ENCODE data around the gene CMTM3. TPM values are rescaled to one million over a fixed set of nuclear protein-coding genes. Genes with fewer than 3 reads are reported as not detected.

Gene CMTM3
- total and polyA plus RNA-seq, 4 donors, result 1.6 to 12.2 (median 4.6) TPM

DNA sequence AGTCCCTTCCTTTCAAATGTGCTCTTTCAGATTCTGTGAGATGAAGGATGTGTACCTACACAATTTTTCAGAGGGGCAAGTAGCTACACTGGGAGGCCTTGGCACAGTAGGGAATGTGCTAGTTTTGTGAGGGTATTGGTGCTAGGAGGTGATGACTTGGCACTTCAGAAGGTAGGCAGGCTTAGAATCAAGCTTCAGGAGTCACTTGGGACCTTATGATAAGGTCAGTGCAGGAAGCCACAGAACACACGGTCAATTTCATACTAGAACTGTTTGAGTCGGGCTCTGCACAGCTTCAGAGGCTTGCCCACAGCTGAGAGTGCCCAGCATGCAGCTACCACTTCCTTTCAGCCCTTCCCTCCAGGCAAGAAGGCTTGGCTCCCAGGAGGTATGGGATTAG, 32.1 kb upstream of the CMTM3 start (continued):
- no peak for TF ChIP-seq HNF4A (conservative IDR thresholded peaks at IDR 0.05)
- no peak for TF ChIP-seq GABPA (IDR thresholded peaks at IDR 0.05 in 1 of 2, conservative IDR thresholded peaks at IDR 0.05 in 1 of 2)
- no peak for TF ChIP-seq YY1 (IDR thresholded peaks at IDR 0.05)

DNA sequence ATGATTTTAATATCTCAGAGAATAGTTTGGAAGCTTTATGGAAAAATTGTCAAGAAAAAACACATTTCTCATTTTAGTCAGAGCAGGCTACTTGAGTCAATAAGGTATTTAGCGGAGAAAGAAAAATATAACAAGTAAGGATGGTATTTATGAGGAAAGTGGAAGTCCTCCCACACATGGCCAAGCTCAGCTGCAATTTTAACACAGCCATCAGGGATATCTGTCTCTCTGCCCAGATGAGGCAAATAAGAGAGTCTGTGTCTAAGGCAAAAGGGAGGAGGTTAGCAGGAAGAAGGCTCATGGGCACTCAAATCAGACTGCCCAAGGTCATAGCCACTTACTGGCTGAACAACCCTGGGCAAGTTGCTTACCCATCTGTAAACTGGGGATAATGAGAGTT, 30.4 kb upstream of the CMTM3 start:
- Histone ChIP-seq H3K36me3 (ENCODE audit: control insufficient read depth in 4 of 4, insufficient read depth in 3 of 4, low read depth in 1 of 4, low read length in 3 of 4) (no peaks in the 10 kb centered on the region), H3K27me3 (ENCODE audit: control insufficient read depth in 4 of 4, insufficient read depth in 4 of 4, low read length in 3 of 4) (peaks cover 0 to 9% (median 0%) of the 10 kb centered on the region in 4 donors), H3K4me3 (ENCODE audit: low read depth in 1 of 3, low read length in 3 of 3) (no peak overlapping the region), H3K27ac (ENCODE audit: low read depth in 1 of 2, low read length in 2 of 2) (no peak overlapping the region), H3K4me1 (ENCODE audit: control insufficient read depth in 4 of 4, insufficient read depth in 4 of 4, low read length in 3 of 4) (peaks cover 2 to 7% (median 3%) of the 10 kb centered on the region in 4 donors), H3K9ac (ENCODE audit: low read depth in 1 of 2, low read length in 2 of 2) (no peak overlapping the region), H3K9me3 (ENCODE audit: control insufficient read depth in 4 of 4, low read length in 3 of 4) (no peaks in the 10 kb centered on the region)
- TF ChIP-seq TAF1 (conservative IDR thresholded peaks at IDR 0.05) (no peak), GABPA (IDR thresholded peaks at IDR 0.05 in 1 of 2, conservative IDR thresholded peaks at IDR 0.05 in 1 of 2) (no peak), RXRA (IDR thresholded peaks at IDR 0.05) (no peak), NR2F2 (IDR thresholded peaks at IDR 0.05) (no peak), FOXA2 (IDR thresholded peaks at IDR 0.05) (no peak), RAD21 (IDR thresholded peaks at IDR 0.05) (no peak), HNF4G (IDR thresholded peaks at IDR 0.05) (no peak), SP1 (IDR thresholded peaks at IDR 0.05) (no peak), HNF4A (conservative IDR thresholded peaks at IDR 0.05) (no peak), FOXA1 (IDR thresholded peaks at IDR 0.05) (no peak), EGR1 (IDR thresholded peaks at IDR 0.05; ENCODE audit: low read depth in 2 of 2) (no peak), YY1 (IDR thresholded peaks at IDR 0.05) (no peak)
- TF ChIP-seq, protein P1, sequence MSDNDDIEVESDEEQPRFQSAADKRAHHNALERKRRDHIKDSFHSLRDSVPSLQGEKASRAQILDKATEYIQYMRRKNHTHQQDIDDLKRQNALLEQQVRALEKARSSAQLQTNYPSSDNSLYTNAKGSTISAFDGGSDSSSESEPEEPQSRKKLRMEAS (IDR thresholded peaks at IDR 0.05), result no peak
- TF ChIP-seq, protein P2, sequence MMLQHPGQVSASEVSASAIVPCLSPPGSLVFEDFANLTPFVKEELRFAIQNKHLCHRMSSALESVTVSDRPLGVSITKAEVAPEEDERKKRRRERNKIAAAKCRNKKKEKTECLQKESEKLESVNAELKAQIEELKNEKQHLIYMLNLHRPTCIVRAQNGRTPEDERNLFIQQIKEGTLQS (IDR thresholded peaks at IDR 0.05), result no peak
- TF ChIP-seq, protein P3, sequence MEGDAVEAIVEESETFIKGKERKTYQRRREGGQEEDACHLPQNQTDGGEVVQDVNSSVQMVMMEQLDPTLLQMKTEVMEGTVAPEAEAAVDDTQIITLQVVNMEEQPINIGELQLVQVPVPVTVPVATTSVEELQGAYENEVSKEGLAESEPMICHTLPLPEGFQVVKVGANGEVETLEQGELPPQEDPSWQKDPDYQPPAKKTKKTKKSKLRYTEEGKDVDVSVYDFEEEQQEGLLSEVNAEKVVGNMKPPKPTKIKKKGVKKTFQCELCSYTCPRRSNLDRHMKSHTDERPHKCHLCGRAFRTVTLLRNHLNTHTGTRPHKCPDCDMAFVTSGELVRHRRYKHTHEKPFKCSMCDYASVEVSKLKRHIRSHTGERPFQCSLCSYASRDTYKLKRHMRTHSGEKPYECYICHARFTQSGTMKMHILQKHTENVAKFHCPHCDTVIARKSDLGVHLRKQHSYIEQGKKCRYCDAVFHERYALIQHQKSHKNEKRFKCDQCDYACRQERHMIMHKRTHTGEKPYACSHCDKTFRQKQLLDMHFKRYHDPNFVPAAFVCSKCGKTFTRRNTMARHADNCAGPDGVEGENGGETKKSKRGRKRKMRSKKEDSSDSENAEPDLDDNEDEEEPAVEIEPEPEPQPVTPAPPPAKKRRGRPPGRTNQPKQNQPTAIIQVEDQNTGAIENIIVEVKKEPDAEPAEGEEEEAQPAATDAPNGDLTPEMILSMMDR (IDR thresholded peaks at IDR 0.05; ENCODE audit: low read depth, low read length, missing input control), result no peak
- TF ChIP-seq, protein P4, sequence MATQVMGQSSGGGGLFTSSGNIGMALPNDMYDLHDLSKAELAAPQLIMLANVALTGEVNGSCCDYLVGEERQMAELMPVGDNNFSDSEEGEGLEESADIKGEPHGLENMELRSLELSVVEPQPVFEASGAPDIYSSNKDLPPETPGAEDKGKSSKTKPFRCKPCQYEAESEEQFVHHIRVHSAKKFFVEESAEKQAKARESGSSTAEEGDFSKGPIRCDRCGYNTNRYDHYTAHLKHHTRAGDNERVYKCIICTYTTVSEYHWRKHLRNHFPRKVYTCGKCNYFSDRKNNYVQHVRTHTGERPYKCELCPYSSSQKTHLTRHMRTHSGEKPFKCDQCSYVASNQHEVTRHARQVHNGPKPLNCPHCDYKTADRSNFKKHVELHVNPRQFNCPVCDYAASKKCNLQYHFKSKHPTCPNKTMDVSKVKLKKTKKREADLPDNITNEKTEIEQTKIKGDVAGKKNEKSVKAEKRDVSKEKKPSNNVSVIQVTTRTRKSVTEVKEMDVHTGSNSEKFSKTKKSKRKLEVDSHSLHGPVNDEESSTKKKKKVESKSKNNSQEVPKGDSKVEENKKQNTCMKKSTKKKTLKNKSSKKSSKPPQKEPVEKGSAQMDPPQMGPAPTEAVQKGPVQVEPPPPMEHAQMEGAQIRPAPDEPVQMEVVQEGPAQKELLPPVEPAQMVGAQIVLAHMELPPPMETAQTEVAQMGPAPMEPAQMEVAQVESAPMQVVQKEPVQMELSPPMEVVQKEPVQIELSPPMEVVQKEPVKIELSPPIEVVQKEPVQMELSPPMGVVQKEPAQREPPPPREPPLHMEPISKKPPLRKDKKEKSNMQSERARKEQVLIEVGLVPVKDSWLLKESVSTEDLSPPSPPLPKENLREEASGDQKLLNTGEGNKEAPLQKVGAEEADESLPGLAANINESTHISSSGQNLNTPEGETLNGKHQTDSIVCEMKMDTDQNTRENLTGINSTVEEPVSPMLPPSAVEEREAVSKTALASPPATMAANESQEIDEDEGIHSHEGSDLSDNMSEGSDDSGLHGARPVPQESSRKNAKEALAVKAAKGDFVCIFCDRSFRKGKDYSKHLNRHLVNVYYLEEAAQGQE (IDR thresholded peaks at IDR 0.05), result no peak
- TF ChIP-seq, protein P5, sequence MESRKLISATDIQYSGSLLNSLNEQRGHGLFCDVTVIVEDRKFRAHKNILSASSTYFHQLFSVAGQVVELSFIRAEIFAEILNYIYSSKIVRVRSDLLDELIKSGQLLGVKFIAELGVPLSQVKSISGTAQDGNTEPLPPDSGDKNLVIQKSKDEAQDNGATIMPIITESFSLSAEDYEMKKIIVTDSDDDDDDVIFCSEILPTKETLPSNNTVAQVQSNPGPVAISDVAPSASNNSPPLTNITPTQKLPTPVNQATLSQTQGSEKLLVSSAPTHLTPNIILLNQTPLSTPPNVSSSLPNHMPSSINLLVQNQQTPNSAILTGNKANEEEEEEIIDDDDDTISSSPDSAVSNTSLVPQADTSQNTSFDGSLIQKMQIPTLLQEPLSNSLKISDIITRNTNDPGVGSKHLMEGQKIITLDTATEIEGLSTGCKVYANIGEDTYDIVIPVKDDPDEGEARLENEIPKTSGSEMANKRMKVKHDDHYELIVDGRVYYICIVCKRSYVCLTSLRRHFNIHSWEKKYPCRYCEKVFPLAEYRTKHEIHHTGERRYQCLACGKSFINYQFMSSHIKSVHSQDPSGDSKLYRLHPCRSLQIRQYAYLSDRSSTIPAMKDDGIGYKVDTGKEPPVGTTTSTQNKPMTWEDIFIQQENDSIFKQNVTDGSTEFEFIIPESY (IDR thresholded peaks at IDR 0.05), result no peak
- DNase-seq (ENCODE audit: low spot score), result no peak
- WGBS, result 97% methylated on average over 1 of the region's 1 CpG

Measured in liver (tissue), 9 donors.